Measurements from ENCODE around the gene TFF3.

Gene TFF3

DNA sequence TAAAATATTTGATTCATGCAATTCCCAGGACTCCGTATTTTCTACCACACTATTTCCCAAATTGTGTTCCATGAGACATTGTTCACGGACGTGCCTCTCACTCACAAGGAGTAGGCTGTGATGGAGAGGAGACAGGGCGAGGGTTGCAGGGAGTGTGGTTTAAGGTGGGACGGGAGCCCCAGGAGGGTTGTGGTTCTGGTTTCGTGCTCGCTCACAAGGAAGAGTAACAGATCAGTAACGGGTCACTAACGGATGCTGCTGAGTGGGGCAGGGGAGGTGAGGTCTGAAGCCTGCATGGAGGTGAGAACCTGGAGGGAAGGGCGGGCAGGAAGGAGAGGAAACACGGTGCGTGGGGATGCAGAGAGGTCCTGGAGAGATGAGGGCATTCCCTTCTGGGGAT, 28.8 kb downstream of the TFF3 start:
- peak overlapping the region; percentile 39 for H3K4me2 ChIP-seq (ENCODE audit: low read depth, low read length, poor library complexity, severe bottlenecking)
- H3K27me3 ChIP-seq (ENCODE audit: low read length) = no peaks in the 10 kb centered on the region
- no peaks in the 10 kb centered on the region for H3K9me3 ChIP-seq (ENCODE audit: insufficient read depth, low read length)
- no peak overlapping the region for H3K27ac ChIP-seq (ENCODE audit: low read depth, low read length)
- H2AFZ ChIP-seq (ENCODE audit: low read depth, low read length, severe bottlenecking) = no peak overlapping the region
- H3K9ac ChIP-seq (ENCODE audit: low read length) = no peak overlapping the region
- no peak overlapping the region for H3K4me3 ChIP-seq (ENCODE audit: insufficient read depth, low read length, poor library complexity, severe bottlenecking)
- H3F3A ChIP-seq (ENCODE audit: insufficient read depth) = no peaks in the 10 kb centered on the region
- no peaks in the 10 kb centered on the region for H3K9me2 ChIP-seq (replicated peaks; ENCODE audit: insufficient read depth, low read length)
- no peaks in the 10 kb centered on the region for H3K79me2 ChIP-seq (ENCODE audit: insufficient read depth, low read length)
- TF ChIP-seq EZH2phosphoT487 (conservative IDR thresholded peaks at IDR 0.05; ENCODE audit: low read length) = no peak
- TF ChIP-seq, protein P1, sequence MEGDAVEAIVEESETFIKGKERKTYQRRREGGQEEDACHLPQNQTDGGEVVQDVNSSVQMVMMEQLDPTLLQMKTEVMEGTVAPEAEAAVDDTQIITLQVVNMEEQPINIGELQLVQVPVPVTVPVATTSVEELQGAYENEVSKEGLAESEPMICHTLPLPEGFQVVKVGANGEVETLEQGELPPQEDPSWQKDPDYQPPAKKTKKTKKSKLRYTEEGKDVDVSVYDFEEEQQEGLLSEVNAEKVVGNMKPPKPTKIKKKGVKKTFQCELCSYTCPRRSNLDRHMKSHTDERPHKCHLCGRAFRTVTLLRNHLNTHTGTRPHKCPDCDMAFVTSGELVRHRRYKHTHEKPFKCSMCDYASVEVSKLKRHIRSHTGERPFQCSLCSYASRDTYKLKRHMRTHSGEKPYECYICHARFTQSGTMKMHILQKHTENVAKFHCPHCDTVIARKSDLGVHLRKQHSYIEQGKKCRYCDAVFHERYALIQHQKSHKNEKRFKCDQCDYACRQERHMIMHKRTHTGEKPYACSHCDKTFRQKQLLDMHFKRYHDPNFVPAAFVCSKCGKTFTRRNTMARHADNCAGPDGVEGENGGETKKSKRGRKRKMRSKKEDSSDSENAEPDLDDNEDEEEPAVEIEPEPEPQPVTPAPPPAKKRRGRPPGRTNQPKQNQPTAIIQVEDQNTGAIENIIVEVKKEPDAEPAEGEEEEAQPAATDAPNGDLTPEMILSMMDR (IDR thresholded peaks at IDR 0.05; ENCODE audit: insufficient read depth, low read length, poor library complexity, severe bottlenecking) = no peak
- no peaks in the 10 kb centered on the region for H3K36me3 ChIP-seq (ENCODE audit: low read length)
- H4K20me1 ChIP-seq (ENCODE audit: low read depth, low read length) = no peaks in the 10 kb centered on the region

DNA sequence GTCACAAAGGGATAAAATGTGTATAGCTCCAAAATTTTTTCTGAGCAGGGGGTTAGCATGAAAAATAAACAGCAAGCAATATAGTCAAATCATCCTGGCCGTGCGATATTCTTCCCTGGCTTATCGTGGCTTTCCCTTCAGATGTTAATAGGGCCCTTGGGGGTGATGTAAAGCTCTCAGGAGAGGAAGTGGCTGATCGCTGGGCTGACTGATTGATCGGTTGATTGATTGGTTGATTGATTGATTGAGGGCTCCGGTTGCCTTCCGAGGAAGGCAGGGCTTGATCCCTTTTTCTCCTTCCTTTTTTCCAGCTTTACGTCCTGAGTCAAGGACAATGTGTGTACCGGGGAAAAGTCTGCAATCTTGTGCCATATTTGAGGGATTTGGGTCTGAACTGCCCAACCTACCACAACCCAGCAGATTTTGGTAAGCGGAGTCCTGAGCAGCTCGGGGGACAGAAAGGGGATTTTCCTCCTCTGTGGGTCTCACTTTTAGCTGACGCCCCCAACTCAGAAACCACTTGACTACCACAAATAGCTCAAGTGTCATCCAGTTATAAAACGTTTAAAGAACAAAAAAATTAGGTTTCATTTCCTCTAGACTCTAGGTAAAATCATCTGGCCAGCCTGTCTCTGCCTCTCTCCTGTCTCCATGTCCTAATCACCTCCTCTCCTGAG, 29.5 kb downstream of the TFF3 start:
- no peak overlapping the region for H3K27ac ChIP-seq (ENCODE audit: low read depth, low read length)
- H3K9me3 ChIP-seq (ENCODE audit: insufficient read depth, low read length) = no peaks in the 10 kb centered on the region
- H4K20me1 ChIP-seq (ENCODE audit: low read depth, low read length) = no peaks in the 10 kb centered on the region
- no peaks in the 10 kb centered on the region for H3K9me2 ChIP-seq (replicated peaks; ENCODE audit: insufficient read depth, low read length)
- H3K9ac ChIP-seq (ENCODE audit: low read length) = no peak overlapping the region
- no peaks in the 10 kb centered on the region for H3K79me2 ChIP-seq (ENCODE audit: insufficient read depth, low read length)
- H3K27me3 ChIP-seq (ENCODE audit: low read length) = no peaks in the 10 kb centered on the region
- no peak overlapping the region for H2AFZ ChIP-seq (ENCODE audit: low read depth, low read length, severe bottlenecking)
- H3K4me2 ChIP-seq (ENCODE audit: low read depth, low read length, poor library complexity, severe bottlenecking) = peak overlapping the region; percentile 39
- no peak overlapping the region for H3K4me3 ChIP-seq (ENCODE audit: insufficient read depth, low read length, poor library complexity, severe bottlenecking)
- TF ChIP-seq EZH2phosphoT487 (conservative IDR thresholded peaks at IDR 0.05; ENCODE audit: low read length) = no peak
- TF ChIP-seq, protein P1 (IDR thresholded peaks at IDR 0.05; ENCODE audit: insufficient read depth, low read length, poor library complexity, severe bottlenecking) = no peak
- no peaks in the 10 kb centered on the region for H3K36me3 ChIP-seq (ENCODE audit: low read length)
- H3F3A ChIP-seq (ENCODE audit: insufficient read depth) = no peaks in the 10 kb centered on the region

DNA sequence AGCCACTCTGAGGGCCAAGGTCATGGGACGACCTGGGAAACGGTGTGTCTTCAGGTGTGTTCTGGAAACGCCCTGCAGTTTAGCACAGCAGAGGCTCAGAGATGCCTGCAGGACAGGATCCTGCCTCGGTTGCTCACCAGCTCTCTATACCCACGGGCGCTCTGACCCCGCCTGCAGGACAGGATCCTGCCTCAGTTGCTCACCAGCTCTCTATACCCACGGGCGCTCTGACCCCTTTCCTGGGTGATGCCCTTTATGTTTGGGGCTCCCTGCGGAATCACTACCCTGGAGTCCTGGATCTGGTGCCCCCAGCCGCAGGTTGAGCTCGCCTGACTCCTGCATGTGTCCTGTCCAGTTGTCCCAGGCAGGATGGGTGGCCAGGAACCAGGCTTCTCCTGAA, 32.5 kb downstream of the TFF3 start:
- Histone ChIP-seq H3K4me2 (ENCODE audit: low read depth, low read length, poor library complexity, severe bottlenecking) (no peak overlapping the region), H3K27me3 (ENCODE audit: low read length) (no peaks in the 10 kb centered on the region), H3K36me3 (ENCODE audit: low read length) (no peaks in the 10 kb centered on the region), H2AFZ (ENCODE audit: low read depth, low read length, severe bottlenecking) (no peak overlapping the region), H3K9me3 (ENCODE audit: insufficient read depth, low read length) (no peaks in the 10 kb centered on the region), H3K9ac (ENCODE audit: low read length) (no peak overlapping the region), H3K9me2 (replicated peaks; ENCODE audit: insufficient read depth, low read length) (no peaks in the 10 kb centered on the region), H3K4me3 (ENCODE audit: insufficient read depth, low read length, poor library complexity, severe bottlenecking) (no peak overlapping the region), H3F3A (ENCODE audit: insufficient read depth) (no peaks in the 10 kb centered on the region), H3K79me2 (ENCODE audit: insufficient read depth, low read length) (no peaks in the 10 kb centered on the region), H3K27ac (ENCODE audit: low read depth, low read length) (no peak overlapping the region), H4K20me1 (ENCODE audit: low read depth, low read length) (no peaks in the 10 kb centered on the region)
- TF ChIP-seq, protein P1 (IDR thresholded peaks at IDR 0.05; ENCODE audit: insufficient read depth, low read length, poor library complexity, severe bottlenecking) = no peak
- TF ChIP-seq EZH2phosphoT487 (conservative IDR thresholded peaks at IDR 0.05; ENCODE audit: low read length) = no peak

All from SU-DHL-6 (cell line).